Peyer's patch (tissue), 4 donors: ENCODE measurements around the gene RABL2B.

ENCODE experiments used
- CTCF ChIP-seq, 6 experiments: fragments of 450-650 bp in 4 of 6; fragments of 200-600 bp in 2 of 6; sonication (generic) in 1 of 6; IDR thresholded peaks; one replicate each; pipeline ENCODE4 v1.5.1; 2017 to 2019; ENCODE audit warnings: antibody characterized with exemption in 6 of 6, mild to moderate bottlenecking in 3 of 6, moderate library complexity in 1 of 6
- POLR2A ChIP-seq, 2 donors: fragments of 450-650 bp; IDR thresholded peaks; one replicate each; pipeline ENCODE4 v1.5.1; 2017; ENCODE audit warnings: antibody characterized with exemption in 2 of 2, mild to moderate bottlenecking in 2 of 2, moderate library complexity in 2 of 2

- TF ChIP-seq POLR2A (IDR thresholded peaks at IDR 0.05) (no peak), CTCF (IDR thresholded peaks at IDR 0.05) (no peak)
These were observed 61.3 kb downstream of the RABL2B start for GRCh38 chr22:50722048-50722701.
